Measurements from ENCODE around the gene VPS45.
A peak's percentile ranks its signal among the peaks of the same experiment; 100 is the strongest.
"Not testable (repeated sequence)": the region's sequence is repeated elsewhere in the genome, so short reads cannot be mapped to it uniquely, and the experiment has no call there.

VPS45 gene

GRCh38 chr1:150135400-150135799 is 67.8 kb downstream of the VPS45 start:
- not testable (repeated sequence) for DNase-seq

GRCh38 chr1:150138044-150138443 is 70.5 kb downstream of the VPS45 start:
- no peak for DNase-seq

- no peak for DNase-seq
These were observed 73.9 kb downstream of the VPS45 start for GRCh38 chr1:150141452-150141851.

- DNase-seq, result no peak
These were observed 74.5 kb downstream of the VPS45 start for GRCh38 chr1:150142083-150142482.

GRCh38 chr1:150144606-150145005 is 77.0 kb downstream of the VPS45 start:
- DNase-seq, result no peak

DNA sequence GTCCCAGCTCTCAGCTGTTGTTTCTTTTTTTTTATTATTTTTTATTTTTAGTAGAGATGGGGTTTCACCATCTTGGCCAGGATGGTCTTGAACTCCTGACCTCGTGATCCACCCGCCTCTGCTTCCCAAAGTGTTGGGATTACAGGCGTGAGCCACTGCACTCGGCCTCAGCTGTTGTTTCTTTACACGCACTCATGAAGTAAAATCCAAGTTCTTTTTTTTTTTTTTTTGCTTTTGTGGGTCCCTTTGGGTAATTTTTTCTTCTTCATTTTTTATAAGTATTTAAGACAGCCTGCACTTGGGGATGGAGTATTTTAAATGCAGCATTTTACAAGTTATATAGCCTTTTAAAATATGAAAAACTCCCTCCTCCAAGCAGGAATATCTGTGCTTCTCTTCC is 78.4 kb downstream of the VPS45 start:
- not testable (repeated sequence) for DNase-seq

DNA sequence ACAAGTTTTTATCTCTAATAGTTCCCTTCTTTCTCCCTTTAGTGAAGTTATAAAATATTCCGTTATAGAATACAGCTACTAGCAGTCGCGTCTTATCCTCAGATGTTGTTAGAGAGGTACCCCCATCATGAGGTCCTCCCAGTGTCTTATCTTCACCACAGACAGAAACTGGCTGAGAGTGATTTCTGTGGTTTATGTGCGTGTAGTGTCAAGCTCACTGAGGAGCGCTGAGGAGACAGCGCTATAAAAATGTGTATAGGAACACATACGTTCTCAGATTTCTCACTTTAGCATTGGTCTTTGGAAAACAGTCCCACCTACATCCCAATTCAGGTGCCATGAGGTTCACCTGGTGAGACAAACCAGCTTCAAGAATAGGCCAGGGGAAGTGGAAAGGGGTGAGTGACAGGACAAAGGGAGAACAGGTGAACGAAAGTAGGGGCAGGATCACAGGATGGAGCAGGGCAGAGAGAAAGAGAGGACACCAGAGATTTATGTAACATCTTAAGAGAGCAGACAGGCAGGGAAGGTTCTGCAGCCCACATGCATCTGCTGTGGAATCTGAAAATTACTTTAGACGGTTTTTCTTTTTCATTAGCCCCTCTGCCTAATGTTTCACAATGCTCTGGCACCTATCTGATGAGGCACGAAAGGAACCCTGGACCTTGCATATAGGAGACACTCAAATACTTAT is 79.4 kb downstream of the VPS45 start:
- no peak for DNase-seq

- DNase-seq, result no peak
These were observed 81.3 kb downstream of the VPS45 start for GRCh38 chr1:150148837-150149270.

- DNase-seq, result peak; percentile 79 to 80
These were observed 81.9 kb downstream of the VPS45 start, which contains the start of gene PLEKHO1 for GRCh38 chr1:150149271-150150132. Gene PLEKHO1, plus strand, starts transcription at chr1:150149916. Its CDS starts 342 bp downstream, at chr1:150150258.

GRCh38 chr1:150150133-150151021 is 82.8 kb downstream of the VPS45 start:
- DNase-seq, result peak; percentile 39 to 44

GRCh38 chr1:150151291-150152181 is 84.0 kb downstream of the VPS45 start:
- DNase-seq, result peak; percentile 56 to 61

DNA sequence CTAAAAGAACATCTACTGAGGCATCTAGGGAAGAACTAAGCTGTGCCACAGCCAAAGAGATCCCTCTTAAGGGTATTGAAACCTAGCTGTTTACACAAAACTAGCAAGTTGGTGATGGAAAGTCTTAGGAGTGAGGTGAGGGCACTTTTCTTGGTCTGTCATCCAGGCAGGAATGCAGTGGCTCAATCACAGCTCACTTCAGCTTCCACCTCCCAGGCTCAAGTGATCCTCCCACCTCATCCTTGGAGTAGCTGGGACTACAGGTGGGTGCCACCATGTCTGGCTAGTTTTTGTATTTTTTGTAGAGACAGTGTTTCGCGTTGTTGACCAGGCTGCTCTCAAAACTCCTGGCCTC is 84.6 kb downstream of the VPS45 start:
- DNase-seq, result no peak

GRCh38 chr1:150152772-150153456 is 85.3 kb downstream of the VPS45 start:
- no peak for DNase-seq

DNA sequence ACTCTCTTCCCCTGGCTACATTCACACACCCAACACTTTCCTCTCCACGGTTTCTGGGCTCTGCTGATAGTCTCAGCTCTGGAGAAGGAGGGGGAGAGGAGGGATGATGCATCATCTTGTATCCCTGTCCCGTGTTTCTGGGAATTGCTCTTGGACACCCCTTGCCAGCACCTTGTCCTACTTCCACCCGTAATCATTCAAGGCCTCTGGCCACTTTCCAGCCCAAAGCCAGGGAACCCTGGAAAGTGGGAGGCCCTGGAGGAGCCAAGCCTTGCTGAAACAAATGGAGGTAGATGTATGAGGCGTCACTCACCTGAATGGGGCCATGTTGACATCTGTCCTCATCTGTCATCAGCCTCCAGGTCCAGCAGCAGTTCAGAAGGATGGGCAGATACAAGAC is 86.6 kb downstream of the VPS45 start:
- no peak for DNase-seq

- DNase-seq, result no peak
These were observed 88.0 kb downstream of the VPS45 start for GRCh38 chr1:150155413-150156071.

DNA sequence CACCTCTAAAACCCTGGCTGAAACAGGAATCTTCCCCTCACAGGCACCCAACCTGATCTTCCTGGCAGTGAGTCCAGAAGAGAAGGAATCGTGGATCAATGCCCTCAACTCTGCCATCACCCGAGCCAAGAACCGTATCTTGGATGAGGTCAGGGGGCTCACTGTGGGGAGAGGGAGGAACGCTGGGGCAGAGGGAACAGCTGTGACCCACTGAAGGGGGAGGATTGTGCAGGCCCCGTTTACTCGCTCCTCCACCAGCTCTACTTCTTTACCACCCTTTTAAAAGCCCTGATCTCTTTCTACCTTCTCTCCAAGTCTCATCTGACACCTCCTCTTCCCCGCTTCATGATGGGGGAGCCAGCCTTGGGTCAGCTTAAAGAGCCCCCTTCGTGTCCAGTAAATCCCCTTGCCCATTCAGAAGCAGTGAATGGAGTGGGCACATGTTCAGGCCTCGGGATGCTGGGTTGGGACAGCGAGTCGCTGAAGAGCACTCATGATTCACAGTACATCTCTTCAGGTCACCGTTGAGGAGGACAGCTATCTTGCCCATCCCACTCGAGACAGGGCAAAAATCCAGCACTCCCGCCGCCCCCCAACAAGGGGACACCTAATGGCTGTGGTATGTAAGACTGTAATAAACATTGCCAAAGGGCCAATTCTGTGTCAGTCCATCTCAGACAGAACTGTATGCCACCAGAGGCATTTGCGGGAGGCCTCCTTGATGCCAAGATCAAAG is 89.5 kb downstream of the VPS45 start:
- DNase-seq, result no peak

DNA sequence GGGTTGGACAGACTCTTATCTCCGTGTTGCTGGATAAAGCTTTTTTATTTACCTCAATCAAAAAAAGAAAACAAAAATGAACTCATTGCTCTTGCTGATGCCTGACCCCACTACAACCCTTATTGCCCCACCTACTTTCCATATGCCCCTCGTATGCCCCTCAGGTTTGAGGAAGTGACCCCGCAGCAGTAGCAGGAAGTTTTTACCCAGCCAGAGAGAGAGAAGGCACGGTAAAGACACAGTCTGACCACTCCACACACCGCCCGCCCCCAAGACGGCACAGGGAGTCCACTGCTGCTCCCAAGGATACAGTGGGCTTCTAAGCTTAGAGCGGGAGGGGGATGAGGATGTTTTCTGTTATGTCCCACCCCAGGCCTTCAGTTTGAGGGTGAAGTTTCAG is 92.0 kb downstream of the VPS45 start:
- no peak for DNase-seq

GRCh38 chr1:150160964-150161621 is 93.5 kb downstream of the VPS45 start:
- DNase-seq, result no peak

DNA sequence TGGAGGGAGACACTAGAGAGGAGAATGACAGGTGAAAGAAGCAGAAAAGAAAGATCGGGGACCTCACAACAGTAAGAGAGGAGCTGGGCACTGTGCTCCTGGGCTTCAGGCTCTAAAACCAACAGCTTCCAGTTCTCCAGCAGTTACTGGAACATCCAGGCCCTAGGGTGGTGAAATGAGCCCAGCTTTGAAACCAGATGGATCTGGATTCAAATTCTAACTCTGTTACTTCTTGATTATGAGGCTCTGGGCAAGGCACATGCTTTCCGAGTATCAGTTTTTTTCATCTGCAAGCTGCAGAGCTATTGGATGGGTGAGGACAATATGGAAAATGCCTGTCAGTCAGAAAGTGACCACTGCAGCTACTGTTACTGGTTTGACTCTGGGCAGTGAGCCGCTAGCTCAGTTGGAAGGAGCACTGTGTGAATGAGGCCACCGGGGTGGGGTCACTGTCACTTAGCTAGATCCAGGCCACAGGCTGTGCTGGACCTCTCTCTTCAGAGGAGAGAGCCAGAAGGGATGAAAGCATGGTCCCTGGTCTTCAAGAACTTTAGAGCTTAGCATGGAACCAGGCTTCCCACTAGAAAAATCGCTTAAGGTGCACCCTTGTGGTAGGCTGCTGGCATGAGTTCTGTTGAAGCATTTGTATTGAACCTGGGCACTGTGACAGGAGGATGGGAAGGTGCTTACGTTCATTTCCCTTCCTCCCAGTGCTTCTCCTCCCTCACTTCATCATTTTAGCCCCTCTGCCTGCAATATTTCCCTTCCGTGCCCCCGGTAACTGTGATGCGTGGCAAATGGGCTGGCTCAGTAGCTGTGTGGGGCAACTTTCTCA is 94.4 kb downstream of the VPS45 start:
- DNase-seq, result no peak
